Esophagus squamous epithelium (tissue), 4 donors: ENCODE results near the gene AQP12B.

Experiments used
- POLR2A ChIP-seq, 4 donors: fragments of 450-650 bp; IDR thresholded peaks; one replicate each; pipeline ENCODE4 v1.6.1; 2017; ENCODE audit warnings: antibody characterized with exemption in 4 of 4, mild to moderate bottlenecking in 4 of 4, moderate library complexity in 3 of 4
- TF ChIP-seq, protein P1 (sequence below), 6 experiments: fragments of 450-650 bp in 4 of 6; fragments of 200-600 bp in 2 of 6; sonication (generic) in 2 of 6; IDR thresholded peaks; one replicate each; pipeline ENCODE4 v1.5.1; 2016 to 2019; ENCODE audit warnings: antibody characterized with exemption in 6 of 6, mild to moderate bottlenecking in 4 of 6, moderate library complexity in 4 of 6

GRCh38 chr2:240655931-240656886, 26.5 kb downstream of the AQP12B start:
- TF ChIP-seq, protein P1, sequence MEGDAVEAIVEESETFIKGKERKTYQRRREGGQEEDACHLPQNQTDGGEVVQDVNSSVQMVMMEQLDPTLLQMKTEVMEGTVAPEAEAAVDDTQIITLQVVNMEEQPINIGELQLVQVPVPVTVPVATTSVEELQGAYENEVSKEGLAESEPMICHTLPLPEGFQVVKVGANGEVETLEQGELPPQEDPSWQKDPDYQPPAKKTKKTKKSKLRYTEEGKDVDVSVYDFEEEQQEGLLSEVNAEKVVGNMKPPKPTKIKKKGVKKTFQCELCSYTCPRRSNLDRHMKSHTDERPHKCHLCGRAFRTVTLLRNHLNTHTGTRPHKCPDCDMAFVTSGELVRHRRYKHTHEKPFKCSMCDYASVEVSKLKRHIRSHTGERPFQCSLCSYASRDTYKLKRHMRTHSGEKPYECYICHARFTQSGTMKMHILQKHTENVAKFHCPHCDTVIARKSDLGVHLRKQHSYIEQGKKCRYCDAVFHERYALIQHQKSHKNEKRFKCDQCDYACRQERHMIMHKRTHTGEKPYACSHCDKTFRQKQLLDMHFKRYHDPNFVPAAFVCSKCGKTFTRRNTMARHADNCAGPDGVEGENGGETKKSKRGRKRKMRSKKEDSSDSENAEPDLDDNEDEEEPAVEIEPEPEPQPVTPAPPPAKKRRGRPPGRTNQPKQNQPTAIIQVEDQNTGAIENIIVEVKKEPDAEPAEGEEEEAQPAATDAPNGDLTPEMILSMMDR (IDR thresholded peaks at IDR 0.05) = no peak
- TF ChIP-seq POLR2A (IDR thresholded peaks at IDR 0.05) = no peak
